CD14-positive monocyte (primary cell): ENCODE measurements around the gene YPEL3. TPM values are rescaled to one million over a fixed set of nuclear protein-coding genes. Genes with fewer than 3 reads are reported as not detected.

Experiments
- DNase-seq, 3 donors: peaks; one replicate each; pipeline ENCODE4 v3.0.0-alpha.2; 2011 to 2022
- H2AFZ ChIP-seq: 2 replicates; pipeline ENCODE4 v1.6.0; 2012; ENCODE audit warnings: mild to moderate bottlenecking, low read depth, low read length, inconsistent platforms; ENCODE audit not compliant: insufficient read depth, poor library complexity, severe bottlenecking
- H3K27ac ChIP-seq, 2 donors: 1 replicate in 1 of 2; 2 replicates in 1 of 2; pipeline ENCODE4 v1.5.1; 2012 to 2013; ENCODE audit warnings: low read length in 2 of 2, control low read depth in 1 of 2, inconsistent platforms in 1 of 2, low read depth in 1 of 2, mild to moderate bottlenecking in 1 of 2
- H3K27me3 ChIP-seq, 2 donors: one replicate each; pipeline versions ENCODE4 v1.6.0 to v1.6.1; 2011 to 2013; ENCODE audit warnings: low read length in 2 of 2; ENCODE audit not compliant: control insufficient read depth in 2 of 2, insufficient read depth in 2 of 2
- H3K36me3 ChIP-seq, 2 donors: replicated peaks in 1 of 2; 1 replicate in 1 of 2; 2 replicates in 1 of 2; pipeline versions ENCODE4 v1.5.1 to v1.6.1; 2012 to 2013; ENCODE audit warnings: low read length in 2 of 2, control low read depth in 1 of 2, inconsistent platforms in 1 of 2, mild to moderate bottlenecking in 1 of 2; ENCODE audit not compliant: insufficient read depth in 2 of 2, control insufficient read depth in 1 of 2
- H3K4me1 ChIP-seq, 2 donors: 1 replicate in 1 of 2; 2 replicates in 1 of 2; pipeline versions ENCODE4 v1.5.1 to v1.6.1; 2012 to 2013; ENCODE audit warnings: low read length in 2 of 2, control low read depth in 1 of 2, inconsistent platforms in 1 of 2, mild to moderate bottlenecking in 1 of 2, moderate library complexity in 1 of 2; ENCODE audit not compliant: insufficient read depth in 2 of 2, control insufficient read depth in 1 of 2
- H3K4me2 ChIP-seq: replicated peaks from 2 replicates; pipeline ENCODE3; 2012; ENCODE audit warnings: low read length, moderate library complexity, mild to moderate bottlenecking; ENCODE audit not compliant: poor library complexity, severe bottlenecking; ENCODE audit errors: extremely low read depth
- H3K4me3 ChIP-seq, 3 experiments: fragments of 200-600 bp in 1 of 3; sonication (generic) in 1 of 3; replicated peaks in 1 of 3; 1 replicate in 2 of 3; 2 replicates in 1 of 3; pipeline ENCODE4 v1.5.1; 2011 to 2013; ENCODE audit warnings: low read length in 3 of 3, mild to moderate bottlenecking in 3 of 3, control low read depth in 2 of 3, low read depth in 2 of 3, inconsistent platforms in 1 of 3, moderate library complexity in 1 of 3
- H3K79me2 ChIP-seq: 2 replicates; pipeline ENCODE4 v1.6.0; 2012; ENCODE audit warnings: mild to moderate bottlenecking, control low read depth, inconsistent platforms, low read length, moderate library complexity; ENCODE audit not compliant: insufficient read depth
- H3K9ac ChIP-seq: 2 replicates; pipeline ENCODE4 v1.6.0; 2017; ENCODE audit warnings: low read length, mild to moderate bottlenecking; ENCODE audit not compliant: insufficient read depth, poor library complexity, severe bottlenecking
- H3K9me3 ChIP-seq, 2 donors: replicated peaks in 1 of 2; 1 replicate in 1 of 2; 2 replicates in 1 of 2; pipeline versions ENCODE4 v1.5.1 to v1.6.1; 2012 to 2013; ENCODE audit warnings: low read length in 2 of 2, control low read depth in 1 of 2; ENCODE audit not compliant: control insufficient read depth in 1 of 2, insufficient read depth in 1 of 2
- H4K20me1 ChIP-seq: 2 replicates; pipeline ENCODE4 v1.6.0; 2012; ENCODE audit warnings: mild to moderate bottlenecking, low read length, control low read depth, moderate library complexity; ENCODE audit not compliant: insufficient read depth
- H3K27ac Mint-ChIP-seq, 7 donors: one replicate each; pipeline ENCODE4 v1.8.0; 2020; ENCODE audit warnings: mild to moderate bottlenecking in 7 of 7, mixed read lengths in 7 of 7, moderate library complexity in 6 of 7, inconsistent platforms in 2 of 7
- H3K27me3 Mint-ChIP-seq, 3 donors: one replicate each; pipeline ENCODE4 v1.8.0; 2021 to 2022; ENCODE audit warnings: low read depth in 3 of 3, mild to moderate bottlenecking in 3 of 3, mixed read lengths in 3 of 3, moderate library complexity in 3 of 3, inconsistent platforms in 1 of 3
- H3K36me3 Mint-ChIP-seq, 2 donors: one replicate each; pipeline ENCODE4 v1.8.0; 2020; ENCODE audit warnings: mixed read lengths in 2 of 2, inconsistent platforms in 1 of 2, mild to moderate bottlenecking in 1 of 2
- H3K4me1 Mint-ChIP-seq: one replicate; pipeline ENCODE4 v1.8.0; 2020; ENCODE audit warnings: mild to moderate bottlenecking, mixed read lengths
- H3K4me3 Mint-ChIP-seq, 2 donors: one replicate each; pipeline ENCODE4 v1.8.0; 2020; ENCODE audit warnings: mild to moderate bottlenecking in 2 of 2, mixed read lengths in 2 of 2, moderate library complexity in 1 of 2
- H3K9me3 Mint-ChIP-seq, 7 donors: one replicate each; pipeline ENCODE4 v1.8.0; 2020 to 2022; ENCODE audit warnings: mixed read lengths in 7 of 7, mild to moderate bottlenecking in 6 of 7, moderate library complexity in 6 of 7, inconsistent platforms in 2 of 7
- WGBS: methylation state at CpG from one replicate; pipeline ENCODE4 v1.1.5; 2013; ENCODE audit warnings: missing lambda C conversion rate; ENCODE audit not compliant: insufficient coverage; 5-methylcytosine and 5-hydroxymethylcytosine counted together
- intact Hi-C, 2 donors: fragments of 100-400 bp; cut with micrococcal nuclease; formaldehyde crosslinking; loops; one replicate each; pipeline versions ENCODE4 v1.15.0 to v1.15.1; 2023
- polyA plus RNA-seq, 3 donors: library from polyadenylated mRNA; depleted of rRNA in 1 of 3; unstranded in 2 of 3; stranded (reverse) in 1 of 3; fragments of 300-500 nt in 2 of 3; fragments of >200 nt in 1 of 3; fragmentation: Illumina TruSeq in 2 of 3; gene quantifications; 1 replicate in 2 of 3; 2 replicates in 1 of 3; pipeline ENCODE4 v1.2.3, GENCODE V29; 2012 to 2021
- TF ChIP-seq, protein P1 (sequence below): fragments of 200-600 bp; IDR thresholded peaks from one replicate; pipeline ENCODE4 v1.8.0; 2022; ENCODE audit warnings: antibody characterized with exemption, mild to moderate bottlenecking

YPEL3 gene
- polyA plus RNA-seq, 3 donors, result 182 to 283 (median 235) TPM

DNA sequence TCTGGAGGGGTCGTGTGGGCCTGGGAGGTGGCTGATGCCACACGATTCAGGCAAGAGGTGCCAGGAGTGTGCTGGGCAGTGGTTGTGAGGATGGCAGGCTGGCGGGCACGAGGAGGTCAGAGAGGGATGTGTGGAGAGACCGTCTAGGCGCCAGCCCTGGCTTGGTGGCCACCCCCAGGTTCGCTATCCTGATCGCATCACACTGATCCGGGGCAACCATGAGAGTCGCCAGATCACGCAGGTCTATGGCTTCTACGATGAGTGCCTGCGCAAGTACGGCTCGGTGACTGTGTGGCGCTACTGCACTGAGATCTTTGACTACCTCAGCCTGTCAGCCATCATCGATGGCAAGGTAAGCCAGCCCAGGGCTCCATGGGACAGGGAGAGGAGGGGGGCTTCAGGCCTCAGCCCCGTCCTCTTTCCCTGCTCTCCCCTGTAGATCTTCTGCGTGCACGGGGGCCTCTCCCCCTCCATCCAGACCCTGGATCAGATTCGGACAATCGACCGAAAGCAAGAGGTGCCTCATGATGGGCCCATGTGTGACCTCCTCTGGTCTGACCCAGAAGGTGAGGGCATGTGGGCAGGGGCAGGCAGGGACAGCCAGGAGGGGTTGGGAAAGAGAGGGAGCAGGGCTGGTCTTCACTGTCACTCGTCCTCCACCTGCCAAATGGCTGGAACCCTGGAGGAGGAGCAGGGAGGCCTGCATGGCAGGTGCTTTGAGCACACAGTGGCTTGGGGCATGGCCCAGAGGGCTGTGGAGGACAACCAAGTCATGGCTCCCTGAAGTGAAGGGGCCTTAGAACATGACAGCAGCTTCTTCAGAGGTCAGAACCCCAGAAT lies 12.6 kb downstream of the YPEL3 start:
- Mint-ChIP-seq H3K9me3 (peaks cover 3 to 9% (median 7%) of the 10 kb centered on the region in 7 donors), H3K27me3 (peaks cover 0 to 4% (median 3%) of the 10 kb centered on the region in 3 donors), H3K4me3 (no peak overlapping the region), H3K27ac (peak overlapping the region in 5 of 7 donors; percentile 25 to 90 (median 71)), H3K36me3 (peaks cover 56 to 86% of the 10 kb centered on the region in 2 donors), H3K4me1 (peaks cover 30% of the 10 kb centered on the region)
- H3K9me3 ChIP-seq, result peaks cover 0 to 4% of the 10 kb centered on the region in 2 donors
- intact Hi-C loops, result no loop called here
- TF ChIP-seq, protein P1, sequence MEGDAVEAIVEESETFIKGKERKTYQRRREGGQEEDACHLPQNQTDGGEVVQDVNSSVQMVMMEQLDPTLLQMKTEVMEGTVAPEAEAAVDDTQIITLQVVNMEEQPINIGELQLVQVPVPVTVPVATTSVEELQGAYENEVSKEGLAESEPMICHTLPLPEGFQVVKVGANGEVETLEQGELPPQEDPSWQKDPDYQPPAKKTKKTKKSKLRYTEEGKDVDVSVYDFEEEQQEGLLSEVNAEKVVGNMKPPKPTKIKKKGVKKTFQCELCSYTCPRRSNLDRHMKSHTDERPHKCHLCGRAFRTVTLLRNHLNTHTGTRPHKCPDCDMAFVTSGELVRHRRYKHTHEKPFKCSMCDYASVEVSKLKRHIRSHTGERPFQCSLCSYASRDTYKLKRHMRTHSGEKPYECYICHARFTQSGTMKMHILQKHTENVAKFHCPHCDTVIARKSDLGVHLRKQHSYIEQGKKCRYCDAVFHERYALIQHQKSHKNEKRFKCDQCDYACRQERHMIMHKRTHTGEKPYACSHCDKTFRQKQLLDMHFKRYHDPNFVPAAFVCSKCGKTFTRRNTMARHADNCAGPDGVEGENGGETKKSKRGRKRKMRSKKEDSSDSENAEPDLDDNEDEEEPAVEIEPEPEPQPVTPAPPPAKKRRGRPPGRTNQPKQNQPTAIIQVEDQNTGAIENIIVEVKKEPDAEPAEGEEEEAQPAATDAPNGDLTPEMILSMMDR, result no peak
- WGBS, result 96% methylated on average over 19 of the region's 24 CpGs
- H3K9ac ChIP-seq, result no peak overlapping the region
- peaks cover 26 to 40% of the 10 kb centered on the region in 2 donors for H3K4me1 ChIP-seq
- no peak overlapping the region for H3K4me2 ChIP-seq
- H2AFZ ChIP-seq, result no peak overlapping the region
- peaks cover 62 to 73% of the 10 kb centered on the region in 2 donors for H3K36me3 ChIP-seq
- peaks cover 32% of the 10 kb centered on the region for H3K79me2 ChIP-seq
- no peaks in the 10 kb centered on the region for H3K27me3 ChIP-seq
- DNase-seq, result peak in 1 of 3 donors; percentile 3
- H3K4me3 ChIP-seq, result no peak overlapping the region
- H4K20me1 ChIP-seq, result peaks cover 54% of the 10 kb centered on the region
- peak overlapping the region in 1 of 2 donors; percentile 36 for H3K27ac ChIP-seq

DNA sequence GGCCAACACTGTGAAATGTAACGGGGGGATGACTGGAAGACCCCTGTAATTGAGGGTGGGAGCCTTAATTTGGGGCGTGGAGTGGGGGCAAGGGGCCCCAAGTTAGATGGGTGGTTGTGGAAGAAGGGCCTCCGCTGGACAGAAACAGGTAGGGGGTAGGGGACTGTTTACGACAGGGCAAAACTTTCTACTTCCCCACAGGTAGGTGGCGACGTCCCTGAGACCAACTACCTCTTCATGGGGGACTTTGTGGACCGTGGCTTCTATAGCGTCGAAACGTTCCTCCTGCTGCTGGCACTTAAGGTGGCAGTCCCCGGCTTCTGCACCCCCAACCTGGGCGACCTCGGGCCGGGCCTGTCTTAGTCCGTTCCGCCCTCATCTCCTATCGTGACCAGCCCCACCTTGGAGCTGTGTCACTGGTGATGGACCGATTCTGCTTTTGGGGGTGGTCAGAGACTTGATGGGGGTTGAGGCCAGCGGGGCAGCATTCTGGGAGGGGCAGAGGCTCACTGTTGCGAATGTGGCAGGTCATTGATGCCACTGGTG lies 13.4 kb downstream of the YPEL3 start:
- Mint-ChIP-seq H3K27me3 (peaks cover 0 to 4% (median 3%) of the 10 kb centered on the region in 3 donors), H3K4me3 (no peak overlapping the region), H3K9me3 (peaks cover 3 to 7% (median 3%) of the 10 kb centered on the region in 7 donors), H3K27ac (peak overlapping the region in 4 of 7 donors; percentile 21 to 81 (median 34)), H3K36me3 (peaks cover 63 to 87% of the 10 kb centered on the region in 2 donors), H3K4me1 (peaks cover 33% of the 10 kb centered on the region)
- H3K27me3 ChIP-seq, result no peaks in the 10 kb centered on the region
- H3K27ac ChIP-seq, result peak overlapping the region in 1 of 2 donors; percentile 26
- peaks cover 70 to 81% of the 10 kb centered on the region in 2 donors for H3K36me3 ChIP-seq
- WGBS, result 96% methylated on average over 13 of the region's 20 CpGs
- H3K79me2 ChIP-seq, result peaks cover 40% of the 10 kb centered on the region
- H3K4me2 ChIP-seq, result no peak overlapping the region
- DNase-seq, result no peak
- intact Hi-C loops, result no loop called here
- no peak overlapping the region for H3K9ac ChIP-seq
- H3K4me3 ChIP-seq, result no peak overlapping the region
- peaks cover 27 to 40% of the 10 kb centered on the region in 2 donors for H3K4me1 ChIP-seq
- peaks cover 0 to 4% of the 10 kb centered on the region in 2 donors for H3K9me3 ChIP-seq
- TF ChIP-seq, protein P1, result no peak
- no peak overlapping the region for H2AFZ ChIP-seq
- peaks cover 62% of the 10 kb centered on the region for H4K20me1 ChIP-seq
